ENCODE results near the gene CST6. TPM values are rescaled to one million over a fixed set of nuclear protein-coding genes. Genes with fewer than 3 reads are reported as not detected.

The CST6 gene
- total RNA-seq, 1 donor from 2014 or later: 2.3 TPM

DNA sequence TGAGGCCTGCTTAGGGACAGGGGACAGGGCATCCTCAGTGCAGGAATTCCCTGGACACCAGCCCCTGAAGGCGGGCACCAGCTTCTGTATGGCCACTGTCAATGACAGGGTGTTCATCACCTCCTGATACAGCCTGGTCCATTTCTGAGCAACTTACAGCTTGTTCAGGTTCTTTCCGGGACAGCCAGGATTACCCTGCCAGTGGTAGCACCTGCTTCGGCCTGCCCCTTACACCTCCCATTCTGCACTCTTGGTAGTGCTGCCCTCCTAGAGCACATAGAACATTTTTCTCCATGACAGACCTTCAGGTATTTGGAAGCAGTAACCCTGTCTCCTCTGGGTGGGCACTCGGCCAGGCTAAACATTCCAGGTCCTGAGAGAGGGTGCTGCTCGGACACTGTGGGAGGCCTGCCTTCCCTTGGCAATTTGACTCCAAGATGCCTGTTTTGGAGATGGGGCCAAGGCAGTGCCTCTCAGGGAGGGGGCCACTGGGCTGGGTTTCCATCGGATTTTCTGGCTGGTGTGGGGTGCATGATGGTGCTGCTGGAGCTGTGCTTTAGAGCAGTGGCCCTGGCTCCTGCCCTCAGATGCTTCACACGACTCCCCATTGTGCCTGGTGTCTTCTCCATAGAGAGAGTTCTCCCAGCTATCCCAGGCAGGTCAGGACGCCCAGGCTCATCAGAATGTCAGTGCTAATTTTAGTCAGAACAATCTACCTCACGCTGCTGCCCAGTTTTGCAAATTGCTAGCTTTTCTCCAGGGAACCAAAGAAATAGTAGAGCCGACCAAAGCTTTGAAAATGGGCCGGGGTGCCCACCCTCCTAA is 35.9 kb downstream of the CST6 start:
- no peak for DNase-seq

DNA sequence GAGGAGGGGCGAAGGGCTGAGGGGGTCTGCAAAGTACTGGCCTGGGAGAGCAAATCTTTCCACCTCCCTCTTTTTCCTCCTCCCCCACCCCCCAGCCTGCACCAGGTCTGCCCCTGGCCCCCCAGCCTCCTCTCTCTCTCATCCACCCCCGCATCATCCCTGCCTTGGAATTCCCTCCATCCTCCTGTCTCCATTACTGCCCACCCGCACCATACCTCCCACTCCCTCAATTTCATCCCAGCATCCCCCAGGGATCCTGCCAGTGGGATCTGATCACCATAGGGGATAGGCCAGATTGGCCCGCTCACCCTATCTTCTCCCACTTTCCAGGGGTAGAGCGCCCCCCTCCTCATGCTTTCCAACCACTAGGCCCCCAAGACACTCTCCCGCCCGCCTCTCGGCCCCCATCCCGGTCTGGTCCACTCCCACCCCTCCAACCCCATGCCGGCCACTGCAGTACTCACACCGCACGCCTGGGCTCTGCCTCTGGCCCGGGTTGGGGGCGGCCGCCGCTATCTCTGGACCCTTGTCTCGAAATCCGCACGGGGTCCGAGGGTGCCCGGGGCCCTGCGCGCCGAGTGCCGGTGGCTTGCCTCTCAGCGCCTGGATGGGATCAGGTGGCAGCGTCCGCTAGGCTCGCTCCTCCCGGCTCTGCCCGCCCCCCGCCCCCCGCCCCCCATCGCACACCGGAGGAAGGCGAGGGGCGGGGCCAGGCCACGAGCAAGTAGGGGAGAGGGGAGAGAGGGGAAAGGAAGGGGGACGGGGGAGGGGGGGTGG is 36.9 kb downstream of the CST6 start, which contains the start of gene GAL3ST3:
Gene GAL3ST3 (minus strand): TSS at position 615 of the 777 bp plus-strand sequence. CDS start 3,746 bp downstream, outside the sequence.
- peak; percentile 25 for DNase-seq

DNA sequence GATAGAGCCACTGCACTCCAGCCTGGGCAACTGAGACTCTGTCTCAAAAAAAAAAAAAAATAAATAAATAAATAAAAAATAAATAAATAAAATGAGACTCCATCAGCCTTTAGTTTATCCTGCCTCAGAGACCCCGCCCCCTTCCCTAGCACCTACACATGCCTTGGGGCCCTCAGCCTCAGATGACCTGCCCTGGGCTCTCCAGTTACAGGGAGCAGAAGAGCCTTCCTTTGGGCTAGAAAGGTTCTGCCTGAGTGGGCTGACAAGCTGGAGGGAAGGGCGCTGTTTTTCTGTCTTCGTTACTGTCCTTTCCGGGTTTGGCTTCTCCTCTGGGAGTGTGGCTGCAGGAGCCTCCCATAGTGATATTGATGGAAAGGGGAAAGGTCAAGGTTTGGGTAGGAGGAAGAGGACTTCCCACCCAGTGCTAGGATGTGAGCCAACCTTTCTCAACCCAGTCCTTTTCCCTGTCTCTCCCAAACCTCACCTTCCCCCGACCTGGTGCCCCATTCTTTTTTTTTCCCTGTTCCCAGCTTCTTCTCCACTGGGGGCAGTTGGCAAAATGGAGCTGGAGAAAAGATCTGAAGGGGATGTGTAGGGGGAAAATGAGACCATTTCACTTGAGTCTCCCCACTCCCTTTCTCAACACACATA is 38.9 kb downstream of the CST6 start:
- no peak for DNase-seq

DNA sequence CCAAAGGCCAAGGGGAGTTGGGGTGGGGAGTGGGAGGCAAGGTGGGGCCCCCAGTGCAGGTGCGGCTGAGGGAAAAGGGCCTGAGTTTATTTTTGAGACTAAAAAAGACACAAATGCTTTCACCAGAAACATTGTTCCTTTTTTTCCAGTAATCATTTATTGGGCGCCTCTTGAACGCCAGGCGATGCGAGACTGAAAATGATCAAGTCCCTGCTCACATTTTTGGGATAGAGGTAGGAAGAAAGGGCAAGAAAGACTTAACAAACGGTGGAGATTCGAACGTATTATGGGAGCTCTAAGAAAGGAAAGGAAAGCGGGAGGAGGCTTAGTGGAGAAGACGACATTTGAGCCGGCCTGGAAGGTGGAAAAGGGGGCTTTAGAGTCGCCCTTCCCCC is 39.6 kb downstream of the CST6 start:
- DNase-seq: no peak

DNA sequence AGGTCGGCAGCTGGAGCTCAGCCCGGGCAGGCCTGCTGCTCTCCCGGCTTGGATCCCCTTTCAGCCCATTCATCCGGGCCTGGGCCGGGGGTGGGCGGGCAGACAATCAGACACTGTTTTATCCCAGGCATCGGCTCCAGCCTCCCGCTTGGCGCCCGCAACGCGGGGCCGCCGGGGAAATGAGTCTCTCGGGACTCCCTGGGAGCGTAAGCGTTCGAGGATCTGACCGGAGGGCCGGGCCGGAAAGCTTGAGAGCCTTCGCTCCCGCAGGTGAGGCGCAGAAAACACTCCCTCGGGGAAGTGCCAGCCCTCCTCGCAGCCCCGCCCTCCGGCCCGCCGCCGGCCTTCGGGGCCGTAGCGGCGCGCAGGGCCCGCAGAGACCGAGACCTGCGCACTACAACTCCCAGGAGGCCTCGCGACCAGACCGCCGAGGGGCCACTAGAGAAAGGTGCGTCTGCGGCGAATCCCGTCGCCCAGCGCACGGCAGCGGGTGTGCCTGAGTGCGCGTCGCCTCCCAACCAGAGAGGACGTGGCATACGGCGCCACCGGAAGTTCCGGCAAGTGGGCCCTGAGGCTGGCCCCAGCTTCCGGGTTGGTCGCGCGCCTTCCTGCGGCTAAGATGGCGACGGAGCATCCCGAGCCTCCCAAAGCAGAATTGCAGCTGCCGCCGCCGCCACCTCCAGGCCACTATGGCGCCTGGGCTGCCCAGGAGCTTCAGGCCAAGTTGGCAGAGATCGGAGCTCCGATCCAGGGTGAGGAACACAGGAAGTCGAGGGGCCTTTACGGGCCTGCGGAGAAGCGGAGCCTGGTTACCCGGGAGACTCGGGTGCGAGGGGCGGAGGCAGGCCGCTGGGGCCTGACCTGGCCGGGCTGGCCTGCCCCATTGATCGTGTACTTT is 40.2 kb downstream of the CST6 start, which contains the start of gene SF3B2:
Gene SF3B2 (plus strand): TSS at position 599 of the 898 bp plus-strand sequence. CDS start 21 bp downstream, at position 620.
- peak; percentile 98 for DNase-seq

DNA sequence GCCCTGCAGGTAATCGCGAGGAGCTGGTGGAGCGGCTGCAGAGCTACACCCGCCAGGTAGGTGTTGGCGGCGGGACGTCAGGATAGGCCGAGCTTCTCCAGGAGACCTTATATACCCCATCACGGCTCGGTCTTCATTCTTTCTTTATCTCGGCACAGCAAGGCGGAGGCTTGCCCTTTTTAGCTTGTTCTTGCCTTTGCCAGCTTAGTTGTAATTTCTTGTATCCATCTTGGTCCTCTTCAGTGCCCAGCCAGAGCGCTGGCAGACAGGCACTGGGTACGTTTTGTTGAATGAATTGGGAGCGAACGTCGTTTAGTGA is 40.8 kb downstream of the CST6 start:
- DNase-seq: no peak

DNA sequence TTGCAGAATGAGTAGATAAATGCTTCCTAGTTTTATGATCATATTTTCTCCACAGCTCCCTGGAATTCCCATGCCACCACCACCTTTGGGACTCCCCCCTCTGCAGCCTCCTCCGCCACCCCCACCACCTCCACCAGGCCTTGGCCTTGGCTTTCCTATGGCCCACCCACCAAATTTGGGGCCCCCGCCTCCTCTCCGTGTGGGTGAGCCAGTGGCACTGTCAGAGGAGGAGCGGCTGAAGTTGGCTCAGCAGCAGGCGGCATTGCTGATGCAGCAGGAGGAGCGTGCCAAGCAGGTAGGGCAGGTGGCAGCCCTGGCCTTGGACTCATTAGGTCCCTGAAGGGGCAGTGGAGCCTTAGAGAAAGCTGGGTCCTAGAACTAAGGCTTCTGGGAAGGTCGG is 43.2 kb downstream of the CST6 start:
- DNase-seq: no peak

DNA sequence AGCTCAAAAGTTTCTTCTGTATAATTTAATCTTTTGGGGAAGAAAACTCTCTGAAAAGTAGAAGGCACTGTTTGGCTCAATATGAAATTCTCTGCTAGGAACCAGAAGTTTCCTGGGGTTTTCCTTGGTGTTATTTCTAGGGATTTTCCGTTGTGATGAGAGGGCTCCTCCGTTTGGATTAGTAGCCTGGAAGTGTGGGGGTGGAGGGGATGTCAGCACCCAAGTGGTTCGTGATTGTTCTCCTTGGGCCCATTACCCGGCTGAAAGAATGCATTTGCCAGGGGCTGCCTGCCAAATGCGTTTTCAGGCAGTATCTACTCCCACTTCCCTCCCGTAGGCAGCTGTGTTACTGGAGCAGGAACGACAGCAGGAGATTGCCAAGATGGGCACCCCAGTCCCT is 44.7 kb downstream of the CST6 start:
- no peak for DNase-seq

DNA sequence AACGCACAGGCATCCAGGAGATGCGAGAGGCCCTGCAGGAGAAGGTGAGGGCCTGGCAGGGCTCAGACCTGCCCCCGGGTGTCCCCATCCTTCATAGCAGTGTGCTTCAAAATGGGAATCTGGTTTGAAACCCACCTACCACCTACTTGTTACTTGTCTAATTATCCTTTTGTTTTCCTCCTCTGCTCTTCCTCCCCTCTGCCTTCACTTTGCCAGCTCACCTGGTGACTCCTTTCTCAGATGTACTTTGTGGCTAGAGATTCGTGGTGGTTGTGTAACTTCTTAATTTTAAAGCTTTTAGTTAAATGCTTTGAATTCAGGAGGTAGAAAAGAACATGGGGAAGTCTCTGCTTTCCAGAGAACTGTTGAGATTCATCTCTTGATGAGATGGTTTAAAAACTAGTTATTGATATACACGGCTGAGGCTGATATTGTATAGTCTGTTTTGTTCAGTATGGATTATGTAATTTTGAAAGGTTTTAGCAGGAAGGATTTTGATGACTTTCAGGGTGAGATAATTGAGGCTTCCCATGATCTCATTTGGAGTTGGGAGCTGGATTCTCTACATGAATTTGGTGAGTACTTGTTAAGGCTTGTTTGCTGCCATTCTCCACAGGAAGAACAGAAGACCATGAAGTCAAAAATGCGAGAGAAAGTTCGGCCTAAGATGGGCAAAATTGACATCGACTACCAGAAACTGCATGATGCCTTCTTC is 48.3 kb downstream of the CST6 start:
- DNase-seq: no peak

DNA sequence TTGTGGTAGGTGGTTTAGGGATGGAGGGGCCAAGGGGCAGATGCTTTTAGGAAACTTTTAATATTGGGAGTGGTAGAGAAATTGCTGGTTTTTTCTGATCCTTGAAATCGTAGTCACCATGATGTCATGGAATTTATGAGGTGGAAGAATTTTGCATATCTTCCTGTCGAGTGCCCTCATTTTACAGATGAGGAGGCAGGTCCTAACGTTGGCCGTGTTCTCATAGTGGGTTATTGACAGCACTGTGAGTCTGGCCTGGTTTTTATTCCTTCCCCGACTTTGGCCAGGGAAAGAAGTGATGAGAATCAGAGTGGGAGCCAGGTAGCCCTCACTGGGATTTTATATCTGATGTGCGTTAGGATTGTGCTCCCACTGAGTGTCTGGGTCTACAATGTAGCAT is 49.5 kb downstream of the CST6 start:
- DNase-seq: no peak

DNA sequence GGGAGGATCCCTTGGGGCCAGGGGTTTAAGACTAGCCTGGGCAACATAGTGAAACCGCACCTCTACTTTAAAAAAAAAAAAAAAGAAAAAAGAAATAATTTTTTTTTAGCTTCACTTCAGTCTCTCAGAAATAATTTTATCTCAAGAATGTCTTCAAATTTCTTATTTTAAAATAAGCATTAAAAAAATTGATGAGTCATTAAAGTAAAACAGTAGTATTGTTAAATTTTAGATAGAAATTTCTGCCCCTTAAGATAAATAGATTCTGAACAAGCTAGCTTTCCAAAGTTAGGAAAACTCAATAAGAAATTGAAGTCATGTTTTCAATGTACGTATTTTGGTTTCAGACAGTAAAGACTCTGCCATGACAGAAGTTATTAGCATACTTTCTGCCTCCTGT is 50.6 kb downstream of the CST6 start:
- DNase-seq: no peak

Other genes with a start within 250 kb of the CST6 start
- gene AP5B1, start 231.0 kb upstream of the CST6 start, total RNA-seq: 4.6 TPM
- gene OVOL1, start 224.9 kb upstream of the CST6 start, total RNA-seq: 2.1 TPM
- gene SNX32, start 178.0 kb upstream of the CST6 start, total RNA-seq: 0.10 TPM
- 413 TPM for gene CFL1, start 153.8 kb upstream of the CST6 start, total RNA-seq
- gene MUS81, start 151.6 kb upstream of the CST6 start, total RNA-seq: 48.4 TPM
- gene EFEMP2, start 139.2 kb upstream of the CST6 start, total RNA-seq: 39.7 TPM
- 0.82 TPM for gene CTSW, start 132.2 kb upstream of the CST6 start, total RNA-seq
- 90.9 TPM for gene FIBP, start 123.5 kb upstream of the CST6 start, total RNA-seq
- gene CCDC85B, start 121.3 kb upstream of the CST6 start, total RNA-seq: 26.2 TPM
- 0.21 TPM for gene FOSL1, start 111.6 kb upstream of the CST6 start, total RNA-seq
- 30.1 TPM for gene C11orf68, start 92.9 kb upstream of the CST6 start, total RNA-seq
- gene DRAP1, start 92.6 kb upstream of the CST6 start, total RNA-seq: 49.2 TPM
- not detected for gene TSGA10IP, start 66.5 kb upstream of the CST6 start, total RNA-seq
- gene SART1, start 50.3 kb upstream of the CST6 start, total RNA-seq: 66.7 TPM
- 34.2 TPM for gene EIF1AD, start 9.9 kb upstream of the CST6 start, total RNA-seq
- 29.8 TPM for gene BANF1, start 9.5 kb upstream of the CST6 start, total RNA-seq
- not detected for gene CATSPER1, start 14.5 kb downstream of the CST6 start, total RNA-seq
- not detected for gene GAL3ST3, start 37.2 kb downstream of the CST6 start, total RNA-seq
- 95.4 TPM for gene SF3B2, start 40.4 kb downstream of the CST6 start, total RNA-seq
- gene PACS1, start 58.3 kb downstream of the CST6 start, total RNA-seq: 27.0 TPM
- gene KLC2, start 245.7 kb downstream of the CST6 start, total RNA-seq: 11.4 TPM